GM12878 (cell line): ENCODE measurements around the gene PTPRN2.
"Not testable (repeated sequence)": the region's sequence is repeated elsewhere in the genome, so short reads cannot be mapped to it uniquely, and the experiment has no call there.

ENCODE experiments used
- CBX3 ChIP-seq: fragments of 200-600 bp; sonication (generic); IDR thresholded peaks from 2 replicates; pipeline ENCODE4 v1.6.1; 2016; ENCODE audit warnings: low read depth, borderline replicate concordance
- EP300 ChIP-seq, 2 experiments: fragments of 150-350 bp in 1 of 2; IDR thresholded peaks; 2 replicates each; pipeline ENCODE4 v1.6.1; 2011 to 2012; ENCODE audit warnings: low read depth in 2 of 2, low read length in 2 of 2, borderline replicate concordance in 1 of 2, improper control_type of control experiment in 1 of 2, inconsistent platforms in 1 of 2; ENCODE audit not compliant: control insufficient read depth in 1 of 2
- POLR2A ChIP-seq: IDR thresholded peaks from 2 replicates; pipeline ENCODE4 v1.6.1; 2011; ENCODE audit warnings: low read depth, mild to moderate bottlenecking, low read length
- RB1 ChIP-seq: fragments of 450-650 bp; formaldehyde crosslinking; IDR thresholded peaks from 2 replicates; pipeline ENCODE4 v1.6.1; 2017; ENCODE audit warnings: mild to moderate bottlenecking, borderline replicate concordance
- RBBP5 ChIP-seq: fragments of 200-600 bp; sonication (generic); conservative IDR thresholded peaks from 2 replicates; pipeline ENCODE4 v1.6.1; 2016
- RCOR1 ChIP-seq: conservative IDR thresholded peaks from 2 replicates; pipeline ENCODE4 v1.6.1; 2012; ENCODE audit warnings: low read depth, low read length, improper control_type of control experiment
- SMAD1 ChIP-seq: fragments of 450-650 bp; IDR thresholded peaks from 2 replicates; pipeline ENCODE4 v1.6.1; 2018; ENCODE audit warnings: mild to moderate bottlenecking, low read depth; ENCODE audit not compliant: partially characterized antibody
- SMC3 ChIP-seq: IDR thresholded peaks from 2 replicates; pipeline ENCODE4 v1.6.1; 2011; ENCODE audit warnings: low read length, improper control_type of control experiment, borderline replicate concordance
- TAF1 ChIP-seq: IDR thresholded peaks from 2 replicates; pipeline ENCODE4 v1.6.1; 2011; ENCODE audit warnings: mild to moderate bottlenecking, low read depth, low read length, borderline replicate concordance
- ZBED1 ChIP-seq: IDR thresholded peaks from 2 replicates; pipeline ENCODE4 v1.6.1; 2016; ENCODE audit warnings: borderline replicate concordance
- ZNF217 ChIP-seq: fragments of 450-650 bp; IDR thresholded peaks from 2 replicates; pipeline ENCODE4 v1.6.1; 2017; ENCODE audit warnings: antibody characterized with exemption, mild to moderate bottlenecking
- TF ChIP-seq, protein P1 (sequence below): IDR thresholded peaks from 2 replicates; pipeline ENCODE4 v1.6.1; 2012; ENCODE audit warnings: low read depth, low read length, improper control_type of control experiment
- TF ChIP-seq, protein P2 (sequence below): IDR thresholded peaks from 2 replicates; pipeline ENCODE4 v1.6.1; 2012; ENCODE audit warnings: low read depth, low read length, improper control_type of control experiment
- TF ChIP-seq, protein P3 (sequence below), 3 experiments: IDR thresholded peaks in 2 of 3; conservative IDR thresholded peaks in 1 of 3; 2 replicates each; pipeline ENCODE4 v1.5.1; 2011; ENCODE audit warnings: low read depth in 3 of 3, low read length in 3 of 3, mild to moderate bottlenecking in 3 of 3, control low read depth in 2 of 3, moderate library complexity in 2 of 3, inconsistent platforms in 1 of 3, mixed read lengths in 1 of 3; ENCODE audit not compliant: control insufficient read depth in 2 of 3, insufficient read depth in 1 of 3; ENCODE audit errors: extremely low read depth in 1 of 3

DNA sequence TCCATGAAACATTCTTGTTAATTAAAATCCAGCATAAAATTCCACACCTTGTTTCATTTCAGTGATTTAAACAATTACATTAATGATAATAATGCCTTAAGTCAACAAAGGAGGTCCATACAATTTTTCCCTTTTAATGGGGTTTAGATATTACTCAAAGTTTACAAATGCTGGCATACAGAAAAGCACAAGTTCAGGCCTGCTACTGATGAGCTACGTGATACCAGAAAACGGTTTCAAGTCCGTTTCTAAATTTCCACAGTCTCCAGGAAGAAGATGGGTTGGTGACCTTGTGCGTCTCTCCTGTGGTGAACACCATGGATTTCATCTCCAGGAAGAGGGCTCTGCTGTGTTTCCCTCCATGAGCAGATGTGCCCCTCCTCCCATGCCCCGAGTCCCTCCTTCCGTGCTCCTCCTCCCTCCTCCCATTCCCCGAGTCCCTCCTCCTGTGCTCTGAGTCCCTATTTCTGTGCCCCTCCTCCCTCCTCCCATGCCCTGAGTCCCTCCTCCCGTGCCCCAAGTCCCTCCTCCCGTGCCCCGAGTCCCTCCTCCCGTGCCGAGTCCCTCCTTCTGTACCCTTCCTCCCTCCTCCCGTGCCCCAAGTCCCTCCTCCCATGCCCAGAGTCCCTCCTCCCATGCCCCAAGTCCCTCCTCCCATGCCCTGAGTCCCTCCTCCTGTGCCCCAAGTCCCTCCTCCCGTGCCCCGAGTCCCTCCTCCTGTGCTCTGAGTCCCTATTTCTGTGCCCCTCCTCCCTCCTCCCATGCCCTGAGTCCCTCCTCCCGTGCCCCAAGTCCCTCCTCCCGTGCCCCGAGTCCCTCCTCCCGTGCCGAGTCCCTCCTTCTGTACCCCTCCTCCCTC, 201.9 kb downstream of the PTPRN2 start:
- TF ChIP-seq EP300 (IDR thresholded peaks at IDR 0.05; ENCODE audit: borderline replicate concordance in 1 of 2, control insufficient read depth in 1 of 2, low read depth in 2 of 2, low read length in 2 of 2); POLR2A; TAF1; SMC3; RCOR1; ZNF217; ZBED1; CBX3; SMAD1; RB1; RBBP5: not testable (repeated sequence)
- TF ChIP-seq, protein P1, sequence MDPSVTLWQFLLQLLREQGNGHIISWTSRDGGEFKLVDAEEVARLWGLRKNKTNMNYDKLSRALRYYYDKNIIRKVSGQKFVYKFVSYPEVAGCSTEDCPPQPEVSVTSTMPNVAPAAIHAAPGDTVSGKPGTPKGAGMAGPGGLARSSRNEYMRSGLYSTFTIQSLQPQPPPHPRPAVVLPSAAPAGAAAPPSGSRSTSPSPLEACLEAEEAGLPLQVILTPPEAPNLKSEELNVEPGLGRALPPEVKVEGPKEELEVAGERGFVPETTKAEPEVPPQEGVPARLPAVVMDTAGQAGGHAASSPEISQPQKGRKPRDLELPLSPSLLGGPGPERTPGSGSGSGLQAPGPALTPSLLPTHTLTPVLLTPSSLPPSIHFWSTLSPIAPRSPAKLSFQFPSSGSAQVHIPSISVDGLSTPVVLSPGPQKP = not testable (repeated sequence)
- TF ChIP-seq, protein P2, sequence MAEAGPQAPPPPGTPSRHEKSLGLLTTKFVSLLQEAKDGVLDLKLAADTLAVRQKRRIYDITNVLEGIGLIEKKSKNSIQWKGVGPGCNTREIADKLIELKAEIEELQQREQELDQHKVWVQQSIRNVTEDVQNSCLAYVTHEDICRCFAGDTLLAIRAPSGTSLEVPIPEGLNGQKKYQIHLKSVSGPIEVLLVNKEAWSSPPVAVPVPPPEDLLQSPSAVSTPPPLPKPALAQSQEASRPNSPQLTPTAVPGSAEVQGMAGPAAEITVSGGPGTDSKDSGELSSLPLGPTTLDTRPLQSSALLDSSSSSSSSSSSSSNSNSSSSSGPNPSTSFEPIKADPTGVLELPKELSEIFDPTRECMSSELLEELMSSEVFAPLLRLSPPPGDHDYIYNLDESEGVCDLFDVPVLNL = not testable (repeated sequence)
- TF ChIP-seq, protein P3, sequence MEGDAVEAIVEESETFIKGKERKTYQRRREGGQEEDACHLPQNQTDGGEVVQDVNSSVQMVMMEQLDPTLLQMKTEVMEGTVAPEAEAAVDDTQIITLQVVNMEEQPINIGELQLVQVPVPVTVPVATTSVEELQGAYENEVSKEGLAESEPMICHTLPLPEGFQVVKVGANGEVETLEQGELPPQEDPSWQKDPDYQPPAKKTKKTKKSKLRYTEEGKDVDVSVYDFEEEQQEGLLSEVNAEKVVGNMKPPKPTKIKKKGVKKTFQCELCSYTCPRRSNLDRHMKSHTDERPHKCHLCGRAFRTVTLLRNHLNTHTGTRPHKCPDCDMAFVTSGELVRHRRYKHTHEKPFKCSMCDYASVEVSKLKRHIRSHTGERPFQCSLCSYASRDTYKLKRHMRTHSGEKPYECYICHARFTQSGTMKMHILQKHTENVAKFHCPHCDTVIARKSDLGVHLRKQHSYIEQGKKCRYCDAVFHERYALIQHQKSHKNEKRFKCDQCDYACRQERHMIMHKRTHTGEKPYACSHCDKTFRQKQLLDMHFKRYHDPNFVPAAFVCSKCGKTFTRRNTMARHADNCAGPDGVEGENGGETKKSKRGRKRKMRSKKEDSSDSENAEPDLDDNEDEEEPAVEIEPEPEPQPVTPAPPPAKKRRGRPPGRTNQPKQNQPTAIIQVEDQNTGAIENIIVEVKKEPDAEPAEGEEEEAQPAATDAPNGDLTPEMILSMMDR (IDR thresholded peaks at IDR 0.05 in 2 of 3, conservative IDR thresholded peaks at IDR 0.05 in 1 of 3; ENCODE audit: control insufficient read depth in 2 of 3, extremely low read depth in 1 of 3, insufficient read depth in 1 of 3, low read depth in 3 of 3, low read length in 3 of 3) = not testable (repeated sequence)
